Osteoblast (primary cell): ENCODE data around the gene NUDT17. TPM values are rescaled to one million over a fixed set of nuclear protein-coding genes. Genes with fewer than 3 reads are reported as not detected.
"Not testable (repeated sequence)": the region's sequence is repeated elsewhere in the genome, so short reads cannot be mapped to it uniquely, and the experiment has no call there.

Experiments used
- DNase-seq: peaks from one replicate; pipeline ENCODE4 v3.0.0; 2011; ENCODE audit warnings: low spot score, mixed read lengths; ENCODE audit not compliant: insufficient read length; ENCODE audit errors: missing footprints
- H2AFZ ChIP-seq: 2 replicates; pipeline ENCODE4 v1.6.0; 2011; ENCODE audit warnings: mild to moderate bottlenecking, low read length
- H3K27ac ChIP-seq: 2 replicates; pipeline ENCODE4 v1.5.1; 2011; ENCODE audit warnings: mild to moderate bottlenecking, low read depth, low read length, moderate library complexity
- H3K27me3 ChIP-seq: 2 replicates; pipeline ENCODE4 v1.6.0; 2012; ENCODE audit warnings: mild to moderate bottlenecking, control low read depth, inconsistent platforms, low read length, moderate library complexity; ENCODE audit not compliant: insufficient read depth
- H3K36me3 ChIP-seq: 2 replicates; pipeline ENCODE4 v1.5.1; 2011; ENCODE audit warnings: mild to moderate bottlenecking, low read length, control low read depth, moderate library complexity; ENCODE audit not compliant: insufficient read depth
- H3K4me1 ChIP-seq: 2 replicates; pipeline ENCODE4 v1.5.1; 2011; ENCODE audit warnings: mild to moderate bottlenecking, low read length, control low read depth, moderate library complexity; ENCODE audit not compliant: insufficient read depth
- H3K4me2 ChIP-seq: 2 replicates; pipeline ENCODE4 v1.6.0; 2011; ENCODE audit warnings: mild to moderate bottlenecking, low read length; ENCODE audit not compliant: insufficient read depth
- H3K4me3 ChIP-seq: fragments of 200-600 bp; sonication (generic); 3 replicates; pipeline ENCODE4 v1.5.1; 2012; ENCODE audit warnings: mild to moderate bottlenecking, low read length, inconsistent platforms; ENCODE audit not compliant: insufficient read depth
- H3K79me2 ChIP-seq: 2 replicates; pipeline ENCODE4 v1.6.0; 2012; ENCODE audit warnings: mild to moderate bottlenecking, low read length, control low read depth, inconsistent platforms; ENCODE audit not compliant: insufficient read depth
- H3K9me3 ChIP-seq: 2 replicates; pipeline ENCODE4 v1.5.1; 2011; ENCODE audit warnings: low read depth, low read length, control low read depth
- H4K20me1 ChIP-seq: 2 replicates; pipeline ENCODE4 v1.6.0; 2012; ENCODE audit warnings: mild to moderate bottlenecking, low read length, control low read depth; ENCODE audit not compliant: insufficient read depth
- total RNA-seq: library from RNA; depleted of rRNA; stranded (reverse); fragments of >200 nt; gene quantifications from 2 replicates; pipeline ENCODE4 v1.2.3, GENCODE V29; 2012
- TF ChIP-seq, protein P1 (sequence below): IDR thresholded peaks from 2 replicates; pipeline ENCODE4 v1.5.1; 2011; ENCODE audit warnings: mild to moderate bottlenecking, low read depth, low read length, moderate library complexity; ENCODE audit errors: extremely low read depth

The NUDT17 gene
- total RNA-seq, 1 donor: 4.0 TPM

DNA sequence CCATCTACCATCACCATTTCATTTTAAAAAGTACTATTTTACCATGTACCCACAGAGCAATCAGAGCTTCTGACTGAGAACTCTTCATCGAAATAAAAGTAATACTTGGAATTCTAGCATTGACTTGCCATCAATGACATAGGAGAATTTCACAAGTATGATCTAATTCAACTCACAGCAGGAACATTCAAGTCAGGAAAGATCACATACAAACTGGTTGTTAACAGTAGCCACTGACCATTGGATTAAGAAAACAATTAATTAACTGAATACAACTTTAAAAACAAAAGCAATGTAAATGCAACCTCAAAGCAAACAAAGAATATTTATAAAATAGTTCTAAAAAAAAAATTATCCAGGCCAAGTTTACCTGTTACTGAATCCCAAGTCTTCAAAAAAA is 40.4 kb upstream of the NUDT17 start:
- Histone ChIP-seq H3K4me3 (no peak overlapping the region), H2AFZ (no peak overlapping the region), H3K36me3 (no peaks in the 10 kb centered on the region), H3K27me3 (no peaks in the 10 kb centered on the region), H3K27ac (no peak overlapping the region), H3K4me1 (peaks cover 9% of the 10 kb centered on the region), H3K4me2 (no peak overlapping the region), H3K79me2 (peaks cover 90% of the 10 kb centered on the region), H4K20me1 (peaks cover 48% of the 10 kb centered on the region), H3K9me3 (no peaks in the 10 kb centered on the region)
- no peak for DNase-seq
- TF ChIP-seq, protein P1, sequence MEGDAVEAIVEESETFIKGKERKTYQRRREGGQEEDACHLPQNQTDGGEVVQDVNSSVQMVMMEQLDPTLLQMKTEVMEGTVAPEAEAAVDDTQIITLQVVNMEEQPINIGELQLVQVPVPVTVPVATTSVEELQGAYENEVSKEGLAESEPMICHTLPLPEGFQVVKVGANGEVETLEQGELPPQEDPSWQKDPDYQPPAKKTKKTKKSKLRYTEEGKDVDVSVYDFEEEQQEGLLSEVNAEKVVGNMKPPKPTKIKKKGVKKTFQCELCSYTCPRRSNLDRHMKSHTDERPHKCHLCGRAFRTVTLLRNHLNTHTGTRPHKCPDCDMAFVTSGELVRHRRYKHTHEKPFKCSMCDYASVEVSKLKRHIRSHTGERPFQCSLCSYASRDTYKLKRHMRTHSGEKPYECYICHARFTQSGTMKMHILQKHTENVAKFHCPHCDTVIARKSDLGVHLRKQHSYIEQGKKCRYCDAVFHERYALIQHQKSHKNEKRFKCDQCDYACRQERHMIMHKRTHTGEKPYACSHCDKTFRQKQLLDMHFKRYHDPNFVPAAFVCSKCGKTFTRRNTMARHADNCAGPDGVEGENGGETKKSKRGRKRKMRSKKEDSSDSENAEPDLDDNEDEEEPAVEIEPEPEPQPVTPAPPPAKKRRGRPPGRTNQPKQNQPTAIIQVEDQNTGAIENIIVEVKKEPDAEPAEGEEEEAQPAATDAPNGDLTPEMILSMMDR: no peak

DNA sequence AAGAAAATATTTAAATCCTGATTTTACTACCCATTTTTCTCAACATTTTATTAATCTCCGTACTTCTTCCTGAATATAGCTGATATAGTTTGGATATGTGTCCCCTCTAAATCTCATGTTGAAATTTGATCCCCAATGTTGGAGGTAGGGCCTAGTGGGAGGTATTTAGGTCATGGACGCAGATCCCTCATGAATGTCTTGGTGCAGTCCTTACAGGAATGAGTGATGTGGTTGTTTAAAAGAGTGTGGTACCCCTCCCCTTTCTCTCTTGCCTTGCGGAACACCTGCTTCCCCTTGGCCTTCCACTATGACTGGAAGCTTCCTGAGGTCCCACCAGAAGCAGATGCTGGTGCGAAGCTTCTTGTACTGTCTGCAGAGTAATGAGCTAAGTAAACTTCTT is 39.0 kb upstream of the NUDT17 start:
- peaks cover 77% of the 10 kb centered on the region for H3K79me2 ChIP-seq
- no peaks in the 10 kb centered on the region for H3K27me3 ChIP-seq
- H3K9me3 ChIP-seq: no peaks in the 10 kb centered on the region
- no peaks in the 10 kb centered on the region for H3K36me3 ChIP-seq
- H2AFZ ChIP-seq: no peak overlapping the region
- DNase-seq: no peak
- H3K4me3 ChIP-seq: no peak overlapping the region
- H3K4me1 ChIP-seq: peaks cover 9% of the 10 kb centered on the region
- peaks cover 45% of the 10 kb centered on the region for H4K20me1 ChIP-seq
- no peak overlapping the region for H3K4me2 ChIP-seq
- no peak overlapping the region for H3K27ac ChIP-seq
- TF ChIP-seq, protein P1: no peak

DNA sequence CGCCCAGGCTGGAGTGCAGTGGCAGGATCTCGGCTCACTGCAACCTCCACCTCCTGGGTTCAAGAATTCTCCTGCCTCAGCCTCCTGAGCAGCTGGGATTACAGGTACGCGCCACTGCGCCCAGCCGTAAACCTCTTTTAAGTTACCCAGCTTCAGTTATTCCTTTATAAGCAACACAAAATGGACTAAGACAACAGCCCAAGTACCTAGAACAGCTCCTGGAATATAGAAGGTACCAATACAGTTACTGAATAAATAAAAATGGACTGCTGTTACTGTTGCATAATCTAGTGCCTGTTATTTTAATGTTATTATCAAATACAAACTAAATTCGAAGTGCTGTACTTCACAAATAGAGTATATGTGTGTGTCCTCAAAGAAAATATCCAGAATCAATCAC is 38.6 kb upstream of the NUDT17 start:
- H3K36me3 ChIP-seq: no peaks in the 10 kb centered on the region
- H3K9me3 ChIP-seq: no peaks in the 10 kb centered on the region
- TF ChIP-seq, protein P1: no peak
- no peaks in the 10 kb centered on the region for H3K27me3 ChIP-seq
- no peak overlapping the region for H3K4me2 ChIP-seq
- no peak overlapping the region for H2AFZ ChIP-seq
- H3K4me1 ChIP-seq: peaks cover 9% of the 10 kb centered on the region
- H3K4me3 ChIP-seq: no peak overlapping the region
- H4K20me1 ChIP-seq: peaks cover 45% of the 10 kb centered on the region
- no peak for DNase-seq
- H3K27ac ChIP-seq: no peak overlapping the region
- peaks cover 73% of the 10 kb centered on the region for H3K79me2 ChIP-seq

DNA sequence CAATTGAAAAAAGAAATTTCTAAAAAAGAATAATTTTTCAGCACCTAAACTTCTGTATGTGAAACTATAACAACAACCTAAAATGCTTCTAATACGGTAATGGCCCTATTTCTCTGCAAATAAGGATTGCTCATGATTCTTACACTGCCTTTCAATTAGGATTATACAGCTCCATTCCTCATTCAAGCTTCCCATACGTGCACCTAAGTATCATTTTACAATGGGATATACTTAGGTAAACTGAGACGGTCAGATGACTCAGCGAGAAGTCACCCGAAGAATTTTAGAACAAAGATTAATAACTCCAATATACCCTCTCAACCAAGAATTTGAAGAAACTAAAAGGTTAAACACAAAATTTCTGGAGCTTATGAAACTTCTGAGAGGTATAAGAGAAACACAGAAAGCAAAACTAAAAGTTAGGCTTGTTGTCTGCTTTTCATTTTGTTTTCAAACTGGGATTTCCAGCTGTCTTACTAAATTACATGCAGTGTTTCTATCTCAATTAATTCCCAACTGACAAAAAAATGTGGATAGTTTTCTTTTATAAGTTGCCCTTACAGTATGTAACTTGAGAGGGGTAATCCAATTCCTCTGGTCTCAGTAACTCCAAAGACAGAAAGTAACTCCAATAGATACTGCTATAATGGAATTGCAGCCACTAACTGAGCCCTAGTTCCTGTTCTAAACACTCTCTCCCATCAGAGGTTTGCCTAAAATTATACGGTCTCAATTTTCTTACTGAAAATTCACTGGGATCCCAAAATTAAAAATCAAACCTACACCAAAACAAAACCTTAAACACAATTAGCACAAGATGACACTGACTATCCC is 32.2 kb upstream of the NUDT17 start:
- H3K36me3 ChIP-seq, H3K9me3 ChIP-seq, H3K4me1 ChIP-seq, H4K20me1 ChIP-seq, H3K4me3 ChIP-seq, DNase-seq, H3K27ac ChIP-seq, H3K27me3 ChIP-seq, H2AFZ ChIP-seq: not testable (repeated sequence)
- peak overlapping the region; percentile 13 for H3K4me2 ChIP-seq
- peaks cover 20% of the 10 kb centered on the region for H3K79me2 ChIP-seq

DNA sequence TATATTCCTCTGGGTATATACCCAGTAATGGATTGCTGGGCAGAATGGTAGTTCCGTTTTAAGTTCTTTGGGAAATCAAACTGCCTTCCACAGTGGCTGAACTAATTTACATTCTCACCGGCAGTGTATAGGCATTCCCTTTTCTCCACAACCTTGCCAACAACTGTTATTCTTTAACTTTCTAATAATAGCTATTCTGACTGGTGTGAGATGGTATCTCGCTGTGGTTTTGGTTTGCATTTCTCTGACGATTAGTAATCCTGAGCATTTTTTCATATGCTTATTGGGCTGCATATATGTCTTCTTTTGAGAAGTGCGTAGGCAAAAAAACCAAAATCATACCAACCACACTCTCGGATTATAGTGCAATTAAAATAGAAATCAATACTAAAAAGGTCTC is 27.3 kb upstream of the NUDT17 start:
- H3K4me2 ChIP-seq: peak overlapping the region; percentile 34
- H3K36me3 ChIP-seq, H3K4me3 ChIP-seq: not testable (repeated sequence)

DNA sequence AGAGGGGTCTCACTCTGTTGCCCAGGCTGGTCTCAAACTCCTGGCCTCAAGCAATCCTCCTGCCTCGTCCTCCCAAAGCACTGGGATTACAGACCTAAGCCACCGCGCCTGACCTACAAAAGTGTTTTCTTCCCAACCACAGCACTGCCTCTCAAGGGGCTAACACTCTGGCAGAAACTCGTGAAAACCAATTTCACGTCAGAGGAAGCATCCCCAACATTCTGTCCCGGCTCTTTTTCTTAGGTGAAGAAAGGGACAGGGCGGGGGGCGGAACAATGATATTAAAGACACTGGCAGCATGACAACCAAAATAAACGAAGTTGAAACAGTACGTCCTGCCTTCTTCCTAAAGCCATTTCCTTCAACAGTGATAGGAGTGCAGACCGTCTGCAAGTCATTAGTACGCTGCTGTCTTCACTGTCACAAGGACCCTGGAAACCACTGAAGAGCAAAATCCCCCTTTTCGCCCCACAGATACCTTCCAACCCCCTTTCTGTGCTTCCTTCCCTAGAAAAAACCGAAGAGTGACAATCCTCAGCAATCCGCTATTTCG is 22.6 kb upstream of the NUDT17 start:
- H3K36me3 ChIP-seq: peaks cover 22% of the 10 kb centered on the region
- H4K20me1 ChIP-seq, H3K9me3 ChIP-seq, H2AFZ ChIP-seq, H3K4me1 ChIP-seq, DNase-seq, H3K27ac ChIP-seq, H3K27me3 ChIP-seq: not testable (repeated sequence)
- peak overlapping the region; percentile 42 for H3K4me3 ChIP-seq
- H3K4me2 ChIP-seq: peak overlapping the region; percentile 48
- H3K79me2 ChIP-seq: peaks cover 41% of the 10 kb centered on the region

More for the DNA sequence above, 27.3 kb upstream of the NUDT17 start:
- H3K79me2 ChIP-seq: peaks cover 18% of the 10 kb centered on the region
- not testable (repeated sequence) for DNase-seq, H3K9me3 ChIP-seq, H3K4me1 ChIP-seq, H3K27me3 ChIP-seq, H4K20me1 ChIP-seq, H2AFZ ChIP-seq
- peak overlapping the region; percentile 34 for H3K27ac ChIP-seq
